K562 (cell line): ENCODE results near the gene KCNAB2. TPM values are rescaled to one million over a fixed set of nuclear protein-coding genes. Genes with fewer than 3 reads are reported as not detected.

ENCODE experiments used
- ATAC-seq: fragments of 200-7000 bp; cut with Tn5 transposase; 3 replicates; pipeline ENCODE4 v1.9.1; 2020; ENCODE audit warnings: moderate library complexity
- BruUV-seq: library from RNA; stranded (reverse); fragments of 400-500 nt; replicated peaks from 2 replicates; lab custom pipeline; 2021; lab: Mats Ljungman, UMichigan
- CTCF ChIA-PET: fragments of 300-600 bp; formaldehyde crosslinking; extraction: SDS; loops from one replicate; lab custom pipeline; 2021; ENCODE audit warnings: low intra/inter-chr PET ratio; lab: Yijun Ruan, JAX
- POLR2A ChIA-PET: fragments of 300-600, 350-650 bp; sonication (Branson Sonifier 250); formaldehyde crosslinking; extraction: SDS; loops from one replicate; lab custom pipeline; 2021; ENCODE audit warnings: antibody characterized with exemption, inconsistent platforms; lab: Yijun Ruan, JAX
- DNase-seq, 4 experiments: peaks; one replicate each; pipeline versions ENCODE4 v3.0.0 to v3.0.0-alpha.2; 2011 to 2018; ENCODE audit warnings: low spot score in 3 of 4, mixed read lengths in 3 of 4; ENCODE audit errors: extremely low read depth in 1 of 4
- FAIRE-seq: peaks from 2 replicates; lab custom pipeline; 2011; peaks lifted over from hg19 to GRCh38; lab: Jason Lieb, UNC
- H2AFZ ChIP-seq: 2 replicates; pipeline ENCODE4 v1.6.0; 2011; ENCODE audit warnings: low read depth, low read length, control low read depth, inconsistent platforms
- H3K27ac ChIP-seq: fragments of 200-600 bp; 3 replicates; pipeline ENCODE4 v1.8.0; 2011; ENCODE audit warnings: low read depth, mild to moderate bottlenecking, control low read depth, inconsistent platforms, low read length, moderate library complexity, mixed read lengths; ENCODE audit errors: extremely low read depth
- H3K27me3 ChIP-seq, 2 experiments: fragments of 300-600 bp in 1 of 2; 2 replicates in 1 of 2; 3 replicates in 1 of 2; pipeline versions ENCODE4 v1.6.0 to v1.8.0; 2011; ENCODE audit warnings: inconsistent platforms in 2 of 2, low read length in 2 of 2, mild to moderate bottlenecking in 1 of 2, mixed read lengths in 1 of 2, moderate library complexity in 1 of 2; ENCODE audit not compliant: control insufficient read depth in 2 of 2, insufficient read depth in 2 of 2
- H3K36me3 ChIP-seq: fragments of 300-600 bp; 3 replicates; pipeline ENCODE4 v1.8.0; 2011; ENCODE audit warnings: mild to moderate bottlenecking, low read length, inconsistent platforms; ENCODE audit not compliant: control insufficient read depth, insufficient read depth
- H3K4me1 ChIP-seq, 2 experiments: fragments of 200-600 bp in 1 of 2; replicated peaks in 1 of 2; 2 replicates in 1 of 2; 3 replicates in 1 of 2; pipeline versions ENCODE4 v1.5.1 to v1.8.0; 2011; ENCODE audit warnings: inconsistent platforms in 2 of 2, low read length in 2 of 2, mild to moderate bottlenecking in 1 of 2, mixed read lengths in 1 of 2, moderate library complexity in 1 of 2; ENCODE audit not compliant: control insufficient read depth in 2 of 2, insufficient read depth in 2 of 2
- H3K4me2 ChIP-seq: 2 replicates; pipeline ENCODE4 v1.6.1; 2011; ENCODE audit warnings: low read length, control low read depth, inconsistent platforms, mixed read lengths; ENCODE audit not compliant: insufficient read depth
- H3K4me3 ChIP-seq: fragments of 200-600 bp; sonication (generic), shearing (Covaris generic); 2 replicates; pipeline ENCODE4 v1.5.1; 2016; ENCODE audit warnings: control low read depth, inconsistent platforms
- H3K79me2 ChIP-seq: fragments of 200-600 bp; 3 replicates; pipeline ENCODE4 v1.8.0; 2011; ENCODE audit warnings: low read length, inconsistent platforms; ENCODE audit not compliant: control insufficient read depth, insufficient read depth
- H3K9ac ChIP-seq, 2 experiments: 2 replicates each; pipeline versions ENCODE4 v1.6.0 to v1.6.1; 2011; ENCODE audit warnings: low read depth in 2 of 2, low read length in 2 of 2, control low read depth in 1 of 2, inconsistent platforms in 1 of 2, mild to moderate bottlenecking in 1 of 2, mixed read lengths in 1 of 2; ENCODE audit not compliant: insufficient read depth in 1 of 2
- H3K9me1 ChIP-seq: one replicate; pipeline ENCODE4 v1.6.0; 2011; ENCODE audit warnings: inconsistent platforms, mild to moderate bottlenecking, low read length, moderate library complexity; ENCODE audit not compliant: control insufficient read depth, insufficient read depth
- H3K9me3 ChIP-seq: replicated peaks from 2 replicates; pipeline ENCODE4 v1.5.1; 2011; ENCODE audit warnings: low read depth, low read length, inconsistent platforms; ENCODE audit not compliant: control insufficient read depth, insufficient read depth
- H4K20me1 ChIP-seq: replicated peaks from 2 replicates; pipeline ENCODE4 v1.6.1; 2011; ENCODE audit warnings: low read length, inconsistent platforms, mixed read lengths; ENCODE audit not compliant: control insufficient read depth, insufficient read depth
- HNRNPL ChIP-seq: fragments of 200-400 bp; formaldehyde crosslinking; IDR thresholded peaks from 2 replicates; pipeline ENCODE4 v1.6.1; 2017; ENCODE audit warnings: low read depth, mild to moderate bottlenecking, low read length
- KDM1A ChIP-seq, 2 experiments: fragments of 450-650 bp; IDR thresholded peaks; 2 replicates each; pipeline ENCODE4 v1.6.1; 2016; ENCODE audit warnings: mild to moderate bottlenecking in 2 of 2
- KLF1 ChIP-seq: fragments of 450-650 bp; IDR thresholded peaks from 2 replicates; pipeline ENCODE4 v1.6.1; 2016; ENCODE audit warnings: missing genetic modification characterization, missing compliant biosample characterization
- LEF1 ChIP-seq: fragments of 450-650 bp; IDR thresholded peaks from 2 replicates; pipeline ENCODE4 v1.6.1; 2016; ENCODE audit warnings: mild to moderate bottlenecking
- NFYB ChIP-seq: IDR thresholded peaks from 2 replicates; pipeline ENCODE4 v1.6.1; 2011; ENCODE audit warnings: mild to moderate bottlenecking, moderate library complexity; ENCODE audit not compliant: insufficient read length; ENCODE audit errors: extremely low read depth
- RFX1 ChIP-seq: fragments of 450-650 bp; IDR thresholded peaks from 2 replicates; pipeline ENCODE4 v1.6.1; 2016; ENCODE audit warnings: mild to moderate bottlenecking, moderate library complexity
- SIN3A ChIP-seq, 2 experiments: fragments of 150-350 bp in 1 of 2; IDR thresholded peaks; 2 replicates each; pipeline ENCODE4 v1.6.1; 2011 to 2016; ENCODE audit warnings: borderline replicate concordance in 2 of 2, low read depth in 2 of 2, low read length in 2 of 2, mild to moderate bottlenecking in 2 of 2, moderate library complexity in 2 of 2; ENCODE audit not compliant: control insufficient read depth in 1 of 2
- SRSF1 ChIP-seq: fragments of 200-400 bp; formaldehyde crosslinking; IDR thresholded peaks from 2 replicates; pipeline ENCODE4 v1.6.1; 2017; ENCODE audit warnings: mild to moderate bottlenecking, low read depth, low read length, moderate library complexity
- ZNF3 ChIP-seq: fragments of 250-450 bp; sonication (Bioruptor Pico); IDR thresholded peaks from 2 replicates; pipeline ENCODE4 v1.5.0; 2021; ENCODE audit warnings: mild to moderate bottlenecking, moderate library complexity
- WGBS: fragments of 100-300 bp; shearing (Covaris generic); methylation state at CpG from one replicate; pipeline ENCODE4 v1.1.6; 2016; ENCODE audit warnings: low coverage, mixed read lengths; ENCODE audit not compliant: insufficient coverage; ENCODE audit errors: missing lambda C conversion rate; 5-methylcytosine and 5-hydroxymethylcytosine counted together
- in situ Hi-C: fragments of 300-500 bp; cut with MboI; formaldehyde crosslinking; loops from 4 replicates; pipeline ENCODE4 v1.15.0; 2018; ENCODE audit warnings: inconsistent platforms, mixed read lengths
- intact Hi-C: fragments of 100-400 bp; cut with micrococcal nuclease; formaldehyde crosslinking; loops from 2 replicates; pipeline ENCODE4 v1.14.2; 2022
- polyA plus RNA-seq, 8 experiments: library from polyadenylated mRNA; depleted of rRNA in 4 of 8; stranded (reverse) in 5 of 8; unstranded in 3 of 8; fragments of >200 nt; fragmentation: Nextera tagmentation in 2 of 8; fragmentation: Illumina TruSeq in 1 of 8; extraction: Ambion mirVana in 2 of 8; extraction: Trizol in 1 of 8; gene quantifications; 2 replicates each; pipeline versions ENCODE4 v1.2.1 to v1.2.3, GENCODE V29; 2011 to 2014; ENCODE audit warnings: inconsistent platforms in 1 of 8, missing spikeins in 1 of 8
- total RNA-seq, 7 experiments: library from RNA; depleted of rRNA in 6 of 7; stranded (reverse); fragments of >200 nt in 6 of 7; fragmentation: Illumina TruSeq in 2 of 7; extraction: Trizol in 2 of 7; gene quantifications; 2 replicates each; pipeline versions ENCODE4 v1.2.1 to v1.2.3, GENCODE V29; 2011 to 2021; ENCODE audit warnings: low replicate concordance in 1 of 7
- TF ChIP-seq, protein P1 (sequence below), 2 experiments: fragments of 200-800 bp in 1 of 2; sonication (Bioruptor generic) in 1 of 2; sonication (generic) in 1 of 2; formaldehyde crosslinking in 1 of 2; IDR thresholded peaks in 1 of 2; conservative IDR thresholded peaks in 1 of 2; 2 replicates each; pipeline versions ENCODE4 v1.5.0 to v1.6.1; 2016 to 2020; ENCODE audit warnings: missing compliant biosample characterization in 1 of 2, missing genetic modification characterization in 1 of 2, missing genetic modification reagents in 1 of 2
- TF ChIP-seq, protein P2 (sequence below), 2 experiments: fragments of 450-650 bp in 1 of 2; sonication (generic) in 1 of 2; formaldehyde crosslinking; conservative IDR thresholded peaks; 2 replicates each; pipeline versions ENCODE4 v1.4.0 to v1.8.1; 2020 to 2022; ENCODE audit warnings: mild to moderate bottlenecking in 1 of 2, missing genetic modification reagents in 1 of 2

The KCNAB2 gene
- total and polyA plus RNA-seq, 9 of the 15 experiments (the other 6 are each of a cell fraction or from before 2014, with no cell fraction given) = 1.8 to 15.8 (median 7.1) TPM

DNA sequence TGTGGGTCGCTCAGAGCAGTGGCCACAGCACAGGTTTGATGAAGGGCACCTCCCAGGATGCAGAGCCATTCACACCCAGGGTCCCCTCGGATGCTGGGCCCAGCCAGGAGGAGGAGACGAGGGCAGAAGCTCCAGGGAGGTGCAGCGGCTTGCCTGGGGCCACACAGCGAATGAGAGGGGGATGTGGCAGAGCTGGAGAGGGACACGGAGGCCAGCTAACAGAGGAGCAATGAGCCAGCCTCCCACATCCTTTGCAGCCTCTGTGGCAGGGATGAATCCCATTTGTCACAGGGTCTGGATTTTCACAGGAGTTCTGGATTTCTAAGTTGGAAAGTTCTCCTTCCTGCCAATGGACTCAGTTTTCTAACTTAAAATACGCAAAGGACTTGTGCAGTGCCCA lies 98.5 kb downstream of the KCNAB2 start (continued):
- TF ChIP-seq, protein P1, sequence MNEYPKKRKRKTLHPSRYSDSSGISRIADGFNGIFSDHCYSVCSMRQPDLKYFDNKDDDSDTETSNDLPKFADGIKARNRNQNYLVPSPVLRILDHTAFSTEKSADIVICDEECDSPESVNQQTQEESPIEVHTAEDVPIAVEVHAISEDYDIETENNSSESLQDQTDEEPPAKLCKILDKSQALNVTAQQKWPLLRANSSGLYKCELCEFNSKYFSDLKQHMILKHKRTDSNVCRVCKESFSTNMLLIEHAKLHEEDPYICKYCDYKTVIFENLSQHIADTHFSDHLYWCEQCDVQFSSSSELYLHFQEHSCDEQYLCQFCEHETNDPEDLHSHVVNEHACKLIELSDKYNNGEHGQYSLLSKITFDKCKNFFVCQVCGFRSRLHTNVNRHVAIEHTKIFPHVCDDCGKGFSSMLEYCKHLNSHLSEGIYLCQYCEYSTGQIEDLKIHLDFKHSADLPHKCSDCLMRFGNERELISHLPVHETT (CRISPR knock-in tag; conservative IDR thresholded peaks at IDR 0.05 in 1 of 2, IDR thresholded peaks at IDR 0.05 in 1 of 2) = no peak
- TF ChIP-seq SRSF1 (no peak), NFYB (no peak), KLF1 (tag) (no peak), ZNF3 (no peak), LEF1 (no peak)
- TF ChIP-seq, protein P2, sequence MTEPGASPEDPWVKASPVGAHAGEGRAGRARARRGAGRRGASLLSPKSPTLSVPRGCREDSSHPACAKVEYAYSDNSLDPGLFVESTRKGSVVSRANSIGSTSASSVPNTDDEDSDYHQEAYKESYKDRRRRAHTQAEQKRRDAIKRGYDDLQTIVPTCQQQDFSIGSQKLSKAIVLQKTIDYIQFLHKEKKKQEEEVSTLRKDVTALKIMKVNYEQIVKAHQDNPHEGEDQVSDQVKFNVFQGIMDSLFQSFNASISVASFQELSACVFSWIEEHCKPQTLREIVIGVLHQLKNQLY (CRISPR knock-in tag; conservative IDR thresholded peaks at IDR 0.05) = no peak

DNA sequence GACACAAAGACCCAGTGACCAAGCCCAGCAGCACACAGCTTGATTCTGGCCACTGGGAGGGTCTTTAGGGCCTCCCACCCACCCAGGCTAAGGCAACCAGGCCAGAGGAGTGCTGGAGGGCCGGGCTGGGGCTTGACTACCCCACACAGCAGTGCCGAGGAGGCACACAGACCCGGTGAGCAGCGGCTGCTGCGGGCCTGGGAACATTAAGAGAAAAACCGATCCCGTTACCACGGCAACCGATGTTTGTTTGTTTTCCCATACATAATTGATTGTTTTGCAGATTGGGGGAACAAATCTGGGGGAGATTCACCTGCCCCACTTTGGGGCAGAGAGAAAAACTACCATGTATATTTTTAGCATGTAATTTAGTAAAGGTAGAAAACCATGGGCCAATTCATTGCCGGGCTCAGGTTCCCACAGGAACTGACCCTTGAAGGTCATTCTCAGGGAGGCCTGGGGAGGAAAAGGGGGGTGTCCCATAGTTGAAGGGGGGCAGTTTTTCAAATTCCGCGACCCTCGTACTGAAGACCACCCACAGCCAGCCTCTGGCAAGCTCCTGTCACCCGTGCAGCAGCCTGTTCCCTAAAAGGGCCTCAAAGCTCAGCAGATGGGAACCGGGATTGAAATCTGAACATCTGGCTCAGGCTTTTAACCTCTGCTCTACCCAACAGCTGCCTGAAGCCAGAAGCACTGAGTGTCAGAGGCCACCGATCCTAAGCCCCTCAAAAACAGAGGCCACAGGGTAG lies 99.1 kb downstream of the KCNAB2 start:
- no peak overlapping the region for H3K27ac ChIP-seq
- peaks cover 52 to 75% of the 10 kb centered on the region in 2 experiments for H3K27me3 ChIP-seq
- in situ Hi-C loops (no loop called here), intact Hi-C loops (no loop called here)
- H3K9me1 ChIP-seq = peaks cover 5% of the 10 kb centered on the region
- no TSS peak for BruUV-seq
- no peak overlapping the region for H3K9ac ChIP-seq
- POLR2A ChIA-PET = interaction anchor here (0.8 to 1.3 kb wide), 4 partner anchors 10 to 38 kb away, joined by 3 to 5 read pairs (median 3); no protein-coding TSS in a partner anchor
- TF ChIP-seq HNRNPL (no peak), KDM1A (IDR thresholded peaks at IDR 0.05) (peak; percentile 39 to 64; a peak in 2 of 4 replicates), SIN3A (IDR thresholded peaks at IDR 0.05; ENCODE audit: borderline replicate concordance in 2 of 2, control insufficient read depth in 1 of 2, low read depth in 2 of 2, low read length in 2 of 2) (no peak), RFX1 (peak; percentile 68)
- H3K4me1 ChIP-seq = peaks cover 7 to 31% of the 10 kb centered on the region in 2 experiments; a peak in 3 of 5 replicates
- H2AFZ ChIP-seq = no peak overlapping the region
- FAIRE-seq (no peak), DNase-seq (no peak), ATAC-seq (no peak)
- no peaks in the 10 kb centered on the region for H3K9me3 ChIP-seq
- peaks cover 50% of the 10 kb centered on the region for H4K20me1 ChIP-seq
- H3K36me3 ChIP-seq = no peaks in the 10 kb centered on the region
- no peak overlapping the region for H3K4me2 ChIP-seq
- H3K79me2 ChIP-seq = no peaks in the 10 kb centered on the region
- no peak overlapping the region for H3K4me3 ChIP-seq
- CTCF ChIA-PET = no interaction called here
- WGBS = 2% methylated on average over 16 of the region's 16 CpGs
